ENCODE results near the gene LTBP2. TPM values are rescaled to one million over a fixed set of nuclear protein-coding genes. Genes with fewer than 3 reads are reported as not detected.

LTBP2 gene
- polyA plus RNA-seq, 2 of the 4 experiments (the other 2 are of a cell fraction): 4.9 to 14.4 TPM

DNA sequence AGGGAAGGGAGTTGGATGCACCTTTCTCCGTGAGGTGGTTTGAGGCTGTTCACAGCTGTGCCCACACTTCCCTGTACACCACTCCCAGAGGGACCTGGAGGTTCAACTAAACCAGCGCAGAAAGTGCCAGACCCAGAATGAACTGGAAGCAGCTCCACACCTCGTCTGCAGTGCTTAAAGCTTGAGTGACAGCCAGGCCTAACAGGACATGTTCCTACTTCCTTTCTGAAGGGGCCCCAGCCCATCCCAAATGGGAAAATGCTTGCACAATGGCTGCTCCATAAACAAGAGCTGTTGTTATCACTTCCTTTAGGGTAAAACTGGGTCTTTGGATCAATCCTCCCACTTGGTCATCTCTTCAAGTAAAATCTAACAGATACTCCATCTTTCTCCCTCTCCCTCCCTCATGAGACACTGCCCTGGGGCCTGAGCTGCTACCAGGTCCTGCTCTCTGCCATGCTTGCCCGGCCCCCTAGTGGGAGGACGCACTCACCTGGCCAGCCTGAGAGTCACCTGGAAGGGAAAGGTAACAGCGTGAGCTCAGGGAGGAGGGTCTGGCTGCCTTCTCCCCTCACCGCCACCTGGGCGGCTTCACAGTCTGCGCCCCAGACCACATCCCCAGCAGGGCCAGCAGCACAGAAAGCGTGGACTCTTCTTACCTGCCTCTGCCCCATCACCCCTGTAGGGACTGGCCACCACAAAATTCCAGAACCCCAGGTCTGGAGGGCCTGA is 85.0 kb downstream of the LTBP2 start:
- 72% methylated on average over 9 of the region's 10 CpGs for WGBS (ENCODE audit: missing lambda C conversion rate)
- POLR2A ChIA-PET: no interaction called here
- Histone ChIP-seq H3K4me2 (no peak overlapping the region), H3K4me1 (peaks cover 8% of the 10 kb centered on the region), H3K9me3 (no peaks in the 10 kb centered on the region), H3K27ac (no peak overlapping the region), H3K4me3 (no peak overlapping the region)
- no peak for FAIRE-seq
- DNase-seq (ENCODE audit: low read depth in 1 of 2, low spot score in 1 of 2): no peak
- CTCF ChIA-PET: interaction anchor here (1.6 to 4.5 kb wide), 3 partner anchors 10 to 26 kb away, joined by 5 to 24 read pairs (median 14); no protein-coding TSS in a partner anchor
- ATAC-seq: no peak
- no peak for TF ChIP-seq NR3C1 (IDR thresholded peaks at IDR 0.05)
- TF ChIP-seq, protein P1, sequence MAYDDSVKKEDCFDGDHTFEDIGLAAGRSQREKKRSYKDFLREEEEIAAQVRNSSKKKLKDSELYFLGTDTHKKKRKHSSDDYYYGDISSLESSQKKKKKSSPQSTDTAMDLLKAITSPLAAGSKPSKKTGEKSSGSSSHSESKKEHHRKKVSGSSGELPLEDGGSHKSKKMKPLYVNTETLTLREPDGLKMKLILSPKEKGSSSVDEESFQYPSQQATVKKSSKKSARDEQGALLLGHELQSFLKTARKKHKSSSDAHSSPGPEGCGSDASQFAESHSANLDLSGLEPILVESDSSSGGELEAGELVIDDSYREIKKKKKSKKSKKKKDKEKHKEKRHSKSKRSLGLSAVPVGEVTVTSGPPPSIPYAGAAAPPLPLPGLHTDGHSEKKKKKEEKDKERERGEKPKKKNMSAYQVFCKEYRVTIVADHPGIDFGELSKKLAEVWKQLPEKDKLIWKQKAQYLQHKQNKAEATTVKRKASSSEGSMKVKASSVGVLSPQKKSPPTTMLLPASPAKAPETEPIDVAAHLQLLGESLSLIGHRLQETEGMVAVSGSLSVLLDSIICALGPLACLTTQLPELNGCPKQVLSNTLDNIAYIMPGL (CRISPR knock-in tag; IDR thresholded peaks at IDR 0.05; ENCODE audit: borderline replicate concordance): no peak
- TF ChIP-seq, protein P2, sequence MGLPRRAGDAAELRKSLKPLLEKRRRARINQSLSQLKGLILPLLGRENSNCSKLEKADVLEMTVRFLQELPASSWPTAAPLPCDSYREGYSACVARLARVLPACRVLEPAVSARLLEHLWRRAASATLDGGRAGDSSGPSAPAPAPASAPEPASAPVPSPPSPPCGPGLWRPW (IDR thresholded peaks at IDR 0.05): no peak
- no peak for TF ChIP-seq PHF8 (IDR thresholded peaks at IDR 0.05; ENCODE audit: borderline replicate concordance, low read depth)
- no peak for TF ChIP-seq ZC3H11A (IDR thresholded peaks at IDR 0.05)
- TF ChIP-seq RCOR1 (IDR thresholded peaks at IDR 0.05; ENCODE audit: low read depth, low read length): no peak
- no peak for TF ChIP-seq KDM5A (IDR thresholded peaks at IDR 0.05)
- no peak for TF ChIP-seq RARB (CRISPR knock-in tag; IDR thresholded peaks at IDR 0.05)

DNA sequence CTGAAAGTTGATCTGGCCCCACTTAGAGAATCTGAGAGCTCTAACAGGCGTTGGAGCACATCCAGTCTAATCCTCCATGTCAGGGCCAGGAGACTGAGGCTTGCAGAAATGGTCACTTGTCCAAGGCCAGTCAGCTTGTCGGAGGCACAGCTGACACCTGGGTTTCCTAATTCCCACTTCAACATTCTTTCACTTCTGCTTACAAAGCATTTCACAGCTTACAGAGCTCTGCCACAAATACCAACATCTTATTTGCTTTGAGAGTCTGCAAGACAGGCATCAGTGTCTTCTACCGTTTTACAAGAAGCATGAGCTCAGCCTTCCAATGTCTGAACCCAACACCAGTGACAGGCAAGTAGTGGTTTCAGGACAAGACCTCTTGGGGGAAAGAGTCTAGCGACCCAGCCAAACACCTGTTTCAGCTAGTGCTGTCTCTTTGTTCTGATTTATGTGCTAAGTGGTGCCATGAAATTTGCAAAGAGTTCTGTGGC is 86.6 kb downstream of the LTBP2 start:
- WGBS (ENCODE audit: missing lambda C conversion rate): 64% methylated on average over 4 of the region's 4 CpGs

DNA sequence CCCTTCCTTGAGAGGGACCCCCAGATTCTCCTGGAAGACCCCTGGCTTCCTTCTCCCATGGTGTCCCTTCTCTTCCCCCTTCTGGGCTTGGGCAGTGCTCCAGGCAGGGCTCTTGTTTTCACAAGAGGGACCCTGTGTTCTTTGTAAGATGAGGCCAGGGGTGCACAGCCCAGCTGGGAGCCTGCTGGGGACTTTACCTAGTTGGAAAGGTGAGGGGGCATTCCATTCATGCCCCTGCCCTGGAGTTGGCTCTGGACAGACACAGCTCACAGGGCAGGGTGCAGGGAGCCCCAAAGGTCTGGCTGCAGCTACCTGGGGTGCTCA is 87.3 kb downstream of the LTBP2 start:
- H3K4me1 ChIP-seq: no peaks in the 10 kb centered on the region
- CTCF ChIA-PET: interaction anchor here (0.7 to 4.5 kb wide), 6 partner anchors 8 to 94 kb away, joined by 3 to 24 read pairs (median 4); no protein-coding TSS in a partner anchor
- H3K4me2 ChIP-seq: no peak overlapping the region
- no peak for TF ChIP-seq NR3C1 (IDR thresholded peaks at IDR 0.05)
- no peak for TF ChIP-seq FOSL2 (IDR thresholded peaks at IDR 0.05)
- no peak for TF ChIP-seq FOSL2 (CRISPR knock-in tag; IDR thresholded peaks at IDR 0.05)
- POLR2A ChIA-PET: no interaction called here
- ATAC-seq: no peak
- H3K27ac ChIP-seq: no peak overlapping the region
- no peak for FAIRE-seq
- no peak overlapping the region for H3K4me3 ChIP-seq
- no peaks in the 10 kb centered on the region for H3K9me3 ChIP-seq
- DNase-seq (ENCODE audit: low read depth in 1 of 2, low spot score in 1 of 2): no peak

More for the DNA sequence above, 86.6 kb downstream of the LTBP2 start:
- FAIRE-seq (no peak), DNase-seq (ENCODE audit: low read depth in 1 of 2, low spot score in 1 of 2) (no peak), ATAC-seq (no peak)
- Histone ChIP-seq H3K27ac (no peak overlapping the region), H3K9me3 (no peaks in the 10 kb centered on the region), H3K4me3 (no peak overlapping the region), H3K4me1 (no peaks in the 10 kb centered on the region), H3K4me2 (no peak overlapping the region)
- TF ChIP-seq CHD4 (IDR thresholded peaks at IDR 0.05; ENCODE audit: borderline replicate concordance): no peak
- no peak for TF ChIP-seq BHLHE40 (IDR thresholded peaks at IDR 0.05; ENCODE audit: low read depth, low read length)
- ChIA-PET POLR2A (no interaction called here), CTCF (interaction anchor here (0.6 to 4.5 kb wide), 9 partner anchors 12 to 381 kb away, joined by 3 to 24 read pairs (median 4); partner anchors contain the start of gene ABCD4)

DNA sequence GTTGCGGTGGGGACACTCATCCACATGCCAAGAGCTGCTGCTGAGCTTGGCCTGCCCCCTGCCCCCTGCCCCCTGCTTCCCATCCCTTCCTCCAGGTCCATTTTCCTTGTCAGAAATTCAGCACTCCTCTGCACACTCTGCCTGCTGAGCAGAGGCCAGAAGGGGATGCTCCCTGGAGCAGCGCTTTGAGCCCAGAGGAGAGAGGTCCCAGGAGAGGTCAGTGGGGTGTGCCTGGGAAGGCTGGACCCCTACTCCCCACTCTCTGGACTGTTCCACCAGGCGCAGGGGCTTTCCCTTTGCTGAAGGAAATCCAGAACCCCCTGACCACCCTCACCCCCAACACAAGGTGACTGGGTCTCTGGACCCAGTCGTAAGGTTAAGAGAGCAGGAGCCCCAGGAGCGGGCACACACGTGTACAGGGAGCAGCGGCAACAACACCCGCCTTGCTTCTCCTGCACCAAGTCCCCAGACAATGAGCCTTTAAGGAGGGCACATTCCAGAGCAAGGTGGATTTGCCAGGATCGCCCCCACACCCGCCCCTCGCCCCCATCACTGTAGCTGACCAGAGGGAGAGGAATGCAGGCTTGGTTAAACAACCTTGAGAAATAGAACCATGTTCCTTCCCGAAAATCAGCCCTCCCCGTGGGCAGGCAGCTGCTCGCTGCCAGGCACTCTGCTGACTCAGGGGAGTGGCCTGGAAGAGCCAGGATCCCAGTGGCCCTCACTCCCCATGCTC is 87.8 kb downstream of the LTBP2 start:
- no peaks in the 10 kb centered on the region for H3K9me3 ChIP-seq
- no peak overlapping the region for H3K4me3 ChIP-seq
- ATAC-seq: no peak; a peak in 1 of 6 replicates
- no peak overlapping the region for H3K4me2 ChIP-seq
- no peak for FAIRE-seq
- 84% methylated on average over 13 of the region's 14 CpGs for WGBS (ENCODE audit: missing lambda C conversion rate)
- ChIA-PET POLR2A (no interaction called here), CTCF (interaction anchor here (0.8 to 2.7 kb wide), 3 partner anchors 9 to 85 kb away, joined by 3 to 5 read pairs (median 4); no protein-coding TSS in a partner anchor)
- DNase-seq (ENCODE audit: low read depth in 1 of 2, low spot score in 1 of 2): no peak
- no peaks in the 10 kb centered on the region for H3K4me1 ChIP-seq
- no peak overlapping the region for H3K27ac ChIP-seq
- TF ChIP-seq NR3C1 (IDR thresholded peaks at IDR 0.05) (no peak), CBX8 (IDR thresholded peaks at IDR 0.05) (no peak), NPAS2 (CRISPR knock-in tag; IDR thresholded peaks at IDR 0.05; ENCODE audit: borderline replicate concordance) (no peak), MAFK (IDR thresholded peaks at IDR 0.05; ENCODE audit: partially characterized antibody) (no peak), TFCP2L1 (CRISPR knock-in tag; IDR thresholded peaks at IDR 0.05) (no peak), RARB (CRISPR knock-in tag; IDR thresholded peaks at IDR 0.05) (no peak), GATA3 (IDR thresholded peaks at IDR 0.05; ENCODE audit: borderline replicate concordance) (no peak), JUNB (IDR thresholded peaks at IDR 0.05) (no peak), FOSL2 (IDR thresholded peaks at IDR 0.05) (no peak), FOSL2 (CRISPR knock-in tag; IDR thresholded peaks at IDR 0.05) (no peak), EHMT2 (IDR thresholded peaks at IDR 0.05; ENCODE audit: low read depth) (no peak), ZFP36 (IDR thresholded peaks at IDR 0.05; ENCODE audit: borderline replicate concordance, partially characterized antibody) (no peak)
- TF ChIP-seq, protein P3, sequence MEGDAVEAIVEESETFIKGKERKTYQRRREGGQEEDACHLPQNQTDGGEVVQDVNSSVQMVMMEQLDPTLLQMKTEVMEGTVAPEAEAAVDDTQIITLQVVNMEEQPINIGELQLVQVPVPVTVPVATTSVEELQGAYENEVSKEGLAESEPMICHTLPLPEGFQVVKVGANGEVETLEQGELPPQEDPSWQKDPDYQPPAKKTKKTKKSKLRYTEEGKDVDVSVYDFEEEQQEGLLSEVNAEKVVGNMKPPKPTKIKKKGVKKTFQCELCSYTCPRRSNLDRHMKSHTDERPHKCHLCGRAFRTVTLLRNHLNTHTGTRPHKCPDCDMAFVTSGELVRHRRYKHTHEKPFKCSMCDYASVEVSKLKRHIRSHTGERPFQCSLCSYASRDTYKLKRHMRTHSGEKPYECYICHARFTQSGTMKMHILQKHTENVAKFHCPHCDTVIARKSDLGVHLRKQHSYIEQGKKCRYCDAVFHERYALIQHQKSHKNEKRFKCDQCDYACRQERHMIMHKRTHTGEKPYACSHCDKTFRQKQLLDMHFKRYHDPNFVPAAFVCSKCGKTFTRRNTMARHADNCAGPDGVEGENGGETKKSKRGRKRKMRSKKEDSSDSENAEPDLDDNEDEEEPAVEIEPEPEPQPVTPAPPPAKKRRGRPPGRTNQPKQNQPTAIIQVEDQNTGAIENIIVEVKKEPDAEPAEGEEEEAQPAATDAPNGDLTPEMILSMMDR (IDR thresholded peaks at IDR 0.05): no peak
- TF ChIP-seq, protein P1 (CRISPR knock-in tag; IDR thresholded peaks at IDR 0.05; ENCODE audit: borderline replicate concordance): no peak
- TF ChIP-seq, protein P4, sequence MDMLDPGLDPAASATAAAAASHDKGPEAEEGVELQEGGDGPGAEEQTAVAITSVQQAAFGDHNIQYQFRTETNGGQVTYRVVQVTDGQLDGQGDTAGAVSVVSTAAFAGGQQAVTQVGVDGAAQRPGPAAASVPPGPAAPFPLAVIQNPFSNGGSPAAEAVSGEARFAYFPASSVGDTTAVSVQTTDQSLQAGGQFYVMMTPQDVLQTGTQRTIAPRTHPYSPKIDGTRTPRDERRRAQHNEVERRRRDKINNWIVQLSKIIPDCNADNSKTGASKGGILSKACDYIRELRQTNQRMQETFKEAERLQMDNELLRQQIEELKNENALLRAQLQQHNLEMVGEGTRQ (IDR thresholded peaks at IDR 0.05): no peak
